Stimulated activated CD4-positive, alpha-beta T cell treated with anti-CD3 and anti-CD28 coated beads, Interleukin-1b, Interleukin-23, amount 100 ng/mL, for 1 hour (primary cell): ENCODE measurements around the gene PIAS1.
"Not testable (repeated sequence)": the region's sequence is repeated elsewhere in the genome, so short reads cannot be mapped to it uniquely, and the experiment has no call there.

Source experiments
- DNase-seq, 2 donors: peaks; one replicate each; pipeline ENCODE4 v3.0.0-alpha.2; 2020; ENCODE audit warnings: low read depth in 2 of 2

Gene PIAS1

GRCh38 chr15:68053701-68054627, at the start of gene PIAS1:
Gene PIAS1 (plus strand): TSS chr15:68054315. CDS start chr15:68054327, 12 bp downstream.
- peak; percentile 88 for DNase-seq

GRCh38 chr15:68007642-68008041, 46.5 kb upstream of the PIAS1 start:
- not testable (repeated sequence) for DNase-seq

GRCh38 chr15:68010361-68011153, 43.6 kb upstream of the PIAS1 start:
- no peak for DNase-seq

- DNase-seq, result no peak
These were observed 41.2 kb upstream of the PIAS1 start for GRCh38 chr15:68012911-68013310.

GRCh38 chr15:68014219-68014618, 39.9 kb upstream of the PIAS1 start:
- DNase-seq, result no peak

GRCh38 chr15:68015244-68015643, 38.9 kb upstream of the PIAS1 start:
- DNase-seq, result no peak

GRCh38 chr15:68017201-68017600, 36.9 kb upstream of the PIAS1 start:
- no peak for DNase-seq

GRCh38 chr15:68018797-68019444, 35.2 kb upstream of the PIAS1 start:
- no peak for DNase-seq

GRCh38 chr15:68019814-68020525, 34.1 kb upstream of the PIAS1 start:
- no peak for DNase-seq

GRCh38 chr15:68020685-68021084, 33.4 kb upstream of the PIAS1 start:
- DNase-seq, result no peak

- no peak for DNase-seq
These were observed 32.1 kb upstream of the PIAS1 start for GRCh38 chr15:68022061-68022460.

GRCh38 chr15:68023307-68024101, 30.6 kb upstream of the PIAS1 start:
- DNase-seq, result no peak

GRCh38 chr15:68025835-68026424, 28.2 kb upstream of the PIAS1 start:
- DNase-seq, result no peak

GRCh38 chr15:68027388-68027787, 26.7 kb upstream of the PIAS1 start:
- no peak for DNase-seq

- no peak for DNase-seq
These were observed 25.8 kb upstream of the PIAS1 start for GRCh38 chr15:68028137-68028887.

- DNase-seq, result no peak
These were observed 25.3 kb upstream of the PIAS1 start for GRCh38 chr15:68028888-68029207.

- DNase-seq, result no peak
These were observed 24.2 kb upstream of the PIAS1 start for GRCh38 chr15:68029959-68030358.

GRCh38 chr15:68031404-68031803, 22.7 kb upstream of the PIAS1 start:
- no peak for DNase-seq

- no peak for DNase-seq
These were observed 21.4 kb upstream of the PIAS1 start for GRCh38 chr15:68032672-68033071.

- no peak for DNase-seq
These were observed 20.0 kb upstream of the PIAS1 start for GRCh38 chr15:68034081-68034480.
